NCI-H2196 treated with DMSO at 0.1 percent for 48 hours (cell line): ENCODE results near the gene NDUFAF2.
"Not testable (repeated sequence)": the region's sequence is repeated elsewhere in the genome, so short reads cannot be mapped to it uniquely, and the experiment has no call there.

Experiments used
- DNase-seq: peaks from one replicate; lab custom pipeline; 2025; ENCODE audit not compliant: unreplicated experiment; lab: John Stamatoyannopoulos, UW

The NDUFAF2 gene

GRCh38 chr5:60992871-60993270, 47.9 kb downstream of the NDUFAF2 start:
- DNase-seq, result no peak

DNA sequence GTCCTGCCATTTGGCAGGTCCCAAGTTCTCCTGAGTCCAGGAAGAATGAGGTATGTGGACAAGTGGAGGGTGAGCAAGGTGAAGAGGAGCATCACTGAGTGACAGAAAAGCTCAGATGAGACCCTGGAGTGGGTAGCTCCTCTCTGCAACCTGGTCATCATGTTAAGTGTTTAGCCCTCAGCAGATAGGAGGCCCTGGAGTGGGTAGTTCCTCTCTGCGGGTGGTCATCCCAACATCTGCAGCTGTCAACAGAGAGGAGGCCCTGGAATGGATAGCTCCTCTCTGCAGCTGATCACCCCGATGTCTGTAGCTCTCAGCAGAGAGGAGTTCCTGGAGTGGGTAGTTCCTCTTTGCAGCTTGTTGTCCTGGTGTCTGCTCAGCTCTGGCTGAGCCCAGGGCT, 48.4 kb downstream of the NDUFAF2 start:
- no peak for DNase-seq

DNA sequence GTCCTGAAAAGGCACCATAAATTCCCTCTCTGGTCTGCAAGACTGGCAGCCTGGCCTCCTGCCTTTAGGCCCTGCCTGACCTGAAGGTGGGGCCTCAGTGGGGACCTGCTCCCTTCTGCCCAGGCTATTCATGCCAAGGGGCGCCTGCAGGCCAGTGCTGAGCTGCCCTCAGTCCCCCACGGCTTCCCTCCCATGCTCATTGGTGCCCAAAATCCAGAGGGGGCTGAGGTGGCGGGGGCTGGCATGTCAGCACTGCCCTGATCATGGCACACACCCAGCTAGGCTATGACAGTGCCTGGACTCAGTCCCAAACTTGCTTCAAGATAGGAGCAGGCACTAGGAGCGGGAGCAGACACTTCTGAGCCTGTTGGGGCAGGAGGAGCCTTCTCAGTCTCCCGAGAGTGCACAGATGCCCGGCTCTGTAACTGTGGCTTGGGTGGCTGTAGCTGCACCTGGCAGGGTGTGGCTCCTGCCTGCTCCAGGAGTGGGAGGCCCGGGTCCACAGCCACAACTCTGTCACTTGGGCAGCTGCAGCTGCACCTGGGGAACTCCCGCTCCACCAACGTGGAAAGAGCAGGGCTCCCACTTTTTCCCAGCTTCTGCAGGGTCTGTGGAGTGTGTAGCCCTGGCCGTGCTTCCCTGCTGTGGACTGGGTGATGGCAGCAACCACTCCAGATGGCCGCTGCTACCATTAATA, 49.0 kb downstream of the NDUFAF2 start:
- DNase-seq, result no peak

GRCh38 chr5:60996368-60996767, 51.4 kb downstream of the NDUFAF2 start:
- no peak for DNase-seq

DNA sequence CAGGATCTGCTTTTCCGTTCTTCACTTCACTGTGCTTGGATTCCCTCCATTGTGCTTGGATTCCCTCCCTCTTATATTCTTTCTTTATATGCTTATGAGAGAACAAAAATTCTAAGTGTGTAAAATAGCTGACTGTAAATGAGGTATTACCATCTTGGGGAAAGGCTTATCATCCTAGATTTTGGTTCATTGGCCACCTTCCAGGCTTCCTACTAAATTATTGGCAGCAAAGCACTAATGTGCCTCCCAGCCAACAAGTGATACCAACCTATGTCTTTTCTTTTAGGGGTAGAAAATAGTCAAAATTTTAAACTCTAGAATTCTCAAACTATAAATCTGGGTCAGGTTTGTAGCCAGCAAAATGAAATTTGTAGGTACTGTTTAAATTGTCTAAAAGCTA, 52.7 kb downstream of the NDUFAF2 start:
- DNase-seq, result no peak

- DNase-seq, result no peak
Observed at GRCh38 chr5:61000887-61001286, 55.9 kb downstream of the NDUFAF2 start.

- no peak for DNase-seq
Observed at GRCh38 chr5:61001647-61002046, 56.6 kb downstream of the NDUFAF2 start.

DNA sequence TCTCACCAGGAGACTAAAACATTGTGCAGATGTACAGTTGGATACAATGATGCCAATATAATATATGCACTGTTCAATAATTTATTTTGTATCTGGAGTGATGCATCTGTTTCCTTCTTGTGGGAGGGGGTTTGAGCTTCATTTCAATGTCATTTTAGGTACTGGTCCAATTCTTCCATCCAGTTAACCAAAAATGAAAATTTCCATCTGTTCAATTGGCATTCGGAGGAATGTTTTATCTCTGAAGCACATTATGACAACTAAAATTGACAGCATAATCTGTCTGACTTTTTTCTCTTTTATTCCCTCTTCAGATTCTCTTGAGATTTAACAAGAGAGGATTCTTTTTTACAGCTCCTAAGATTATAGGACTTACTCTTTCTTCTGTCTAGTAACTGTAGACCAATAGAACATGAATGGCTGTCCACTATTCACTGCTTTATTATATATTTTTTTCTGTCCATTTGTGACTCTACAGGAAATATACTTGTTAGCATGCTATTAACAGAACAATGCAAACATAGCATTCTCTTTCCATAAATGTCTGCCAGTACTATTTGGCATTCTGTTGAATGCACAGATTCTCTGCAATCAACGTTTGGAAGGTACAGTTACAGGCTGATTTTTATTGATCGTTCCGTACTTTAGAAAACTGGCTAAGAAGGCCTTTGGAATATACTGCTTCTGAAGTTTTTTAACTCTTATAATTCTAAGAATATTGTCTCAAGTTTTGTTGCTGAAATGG, 57.8 kb downstream of the NDUFAF2 start:
- DNase-seq, result no peak

DNA sequence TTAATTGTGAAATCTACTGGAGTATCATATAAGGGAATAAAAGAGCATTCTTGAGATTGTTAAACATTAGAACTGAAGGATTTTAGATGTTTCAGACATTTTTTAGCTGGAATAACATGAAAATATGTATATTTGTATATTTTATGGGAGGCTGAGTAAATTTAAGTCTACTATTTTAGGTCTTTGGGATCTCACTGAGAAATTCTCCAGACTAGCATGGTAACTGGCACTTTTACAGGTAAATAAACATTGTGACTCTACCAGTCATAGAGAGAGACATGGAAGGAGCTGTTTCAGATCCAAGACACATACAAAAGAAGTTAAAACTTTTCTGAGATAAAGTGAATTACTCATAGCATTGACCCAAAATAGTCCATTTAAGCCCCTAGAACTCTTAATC, 59.4 kb downstream of the NDUFAF2 start:
- no peak for DNase-seq

- DNase-seq, result no peak
Observed at GRCh38 chr5:61009907-61010306, 64.9 kb downstream of the NDUFAF2 start.

- DNase-seq, result no peak
Observed at GRCh38 chr5:61010467-61011454, 65.8 kb downstream of the NDUFAF2 start.

DNA sequence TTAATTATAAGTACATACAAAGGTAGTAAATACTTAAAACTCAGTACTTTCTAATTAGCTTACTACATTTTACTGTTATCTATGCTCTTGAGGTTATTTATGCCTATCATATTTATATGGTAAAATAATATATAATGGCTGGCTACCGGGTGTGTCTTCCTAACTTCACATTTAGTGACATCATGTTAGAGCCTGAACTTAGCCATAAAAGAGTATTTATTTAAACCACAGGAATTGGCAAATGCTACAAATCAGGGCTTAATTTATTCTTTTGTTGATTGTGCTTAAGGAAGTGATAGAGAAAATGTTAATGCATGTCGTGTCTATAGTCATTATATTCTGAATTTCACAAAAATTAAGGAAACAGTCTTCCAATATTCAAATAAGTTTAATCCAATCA, 73.1 kb downstream of the NDUFAF2 start:
- DNase-seq, result no peak

DNA sequence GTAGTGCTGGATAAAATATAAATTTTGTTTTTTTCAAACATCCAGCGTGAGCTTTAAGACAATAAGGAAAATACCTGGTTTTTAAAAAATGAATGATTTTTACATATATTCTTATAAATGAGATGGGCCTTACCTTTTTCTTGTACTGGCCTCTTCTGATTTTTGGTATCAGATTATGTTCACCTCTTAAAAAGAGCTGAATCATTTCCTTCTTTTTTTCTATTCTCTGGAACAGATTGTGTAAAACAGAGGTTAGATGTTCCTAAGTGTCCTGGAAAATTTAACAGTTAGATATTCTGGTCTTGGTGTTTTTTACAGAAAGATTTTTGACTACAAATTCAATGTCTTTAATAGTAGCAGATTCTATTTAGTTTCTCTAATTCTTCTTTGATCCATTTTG, 74.6 kb downstream of the NDUFAF2 start:
- no peak for DNase-seq

GRCh38 chr5:61020415-61020814, 75.4 kb downstream of the NDUFAF2 start:
- no peak for DNase-seq

- no peak for DNase-seq
Observed at GRCh38 chr5:61023131-61023530, 78.1 kb downstream of the NDUFAF2 start.

- no peak for DNase-seq
Observed at GRCh38 chr5:61026004-61026403, 81.0 kb downstream of the NDUFAF2 start.

GRCh38 chr5:61028382-61028781, 83.4 kb downstream of the NDUFAF2 start:
- DNase-seq, result no peak

DNA sequence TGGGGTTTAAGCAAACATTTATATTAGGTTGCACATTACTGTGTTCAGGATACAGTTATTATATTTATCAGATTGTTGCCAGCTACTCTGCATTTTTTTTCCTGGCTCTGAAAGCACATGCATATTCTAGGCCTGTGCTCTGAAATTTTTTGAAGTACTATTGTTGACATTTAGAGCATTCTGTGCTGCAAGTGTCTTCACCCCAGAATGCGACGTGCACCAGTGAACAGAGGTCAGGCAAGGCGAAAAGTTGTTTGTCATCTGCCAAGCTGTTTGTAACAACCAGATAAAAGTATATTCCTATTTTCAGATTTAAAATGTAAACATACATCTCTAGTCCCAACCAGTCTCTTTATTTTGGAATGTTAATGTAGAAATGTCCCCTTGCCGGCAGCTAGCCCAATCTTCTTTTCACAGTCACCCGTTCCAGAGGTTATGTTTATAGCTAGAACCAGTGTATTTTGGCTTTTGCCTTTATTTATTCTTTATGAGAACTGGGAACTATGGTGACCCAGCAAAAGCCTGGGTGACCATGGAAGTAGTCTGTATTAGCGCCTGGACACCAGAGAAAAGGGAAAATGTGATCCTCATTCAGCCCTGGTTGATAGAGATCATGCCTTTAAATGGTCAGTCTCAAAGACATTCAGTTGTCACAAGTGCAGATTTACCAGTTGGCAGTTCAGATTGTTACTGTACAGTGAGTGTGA, 84.6 kb downstream of the NDUFAF2 start:
- DNase-seq, result no peak

DNA sequence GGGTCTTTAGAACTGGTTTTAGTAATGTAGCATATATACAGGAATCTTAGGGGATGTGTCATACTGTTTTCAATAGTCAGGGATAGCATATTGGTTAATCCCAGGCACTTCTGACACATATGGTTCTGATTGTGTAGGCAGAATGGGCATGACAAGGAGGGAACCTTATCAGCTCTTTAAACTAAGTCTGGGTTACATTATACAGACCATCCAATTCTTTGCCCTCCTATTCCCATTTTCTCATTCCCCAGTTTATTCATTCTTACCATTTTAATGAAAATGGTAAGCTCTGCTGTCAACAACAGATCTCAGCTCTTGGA, 85.1 kb downstream of the NDUFAF2 start:
- no peak for DNase-seq

GRCh38 chr5:61031301-61031700, 86.3 kb downstream of the NDUFAF2 start:
- not testable (repeated sequence) for DNase-seq

GRCh38 chr5:61044545-61044944, 99.5 kb downstream of the NDUFAF2 start:
- DNase-seq, result no peak
